Thyroid gland (tissue), 4 donors: Measurements from ENCODE around the gene ZBTB8A. TPM values are rescaled to one million over a fixed set of nuclear protein-coding genes. Genes with fewer than 3 reads are reported as not detected.
"Not testable (repeated sequence)": the region's sequence is repeated elsewhere in the genome, so short reads cannot be mapped to it uniquely, and the experiment has no call there.

Experiments
- DNase-seq, 2 donors: peaks; one replicate each; pipeline ENCODE4 v3.0.0-alpha.2; 2019
- H3K27ac ChIP-seq, 3 donors: fragments of 200-600 bp; sonication (generic); 1 replicate in 2 of 3; 2 replicates in 1 of 3; pipeline ENCODE4 v1.5.1; 2016 to 2019; ENCODE audit warnings: mild to moderate bottlenecking in 1 of 3, moderate library complexity in 1 of 3
- H3K27me3 ChIP-seq: fragments of 200-600 bp; sonication (generic); one replicate; pipeline ENCODE4 v1.5.1; 2019
- H3K36me3 ChIP-seq, 2 donors: fragments of 200-600 bp; sonication (generic); one replicate each; pipeline ENCODE4 v1.5.1; 2016 to 2019
- H3K4me1 ChIP-seq, 2 donors: fragments of 200-600 bp; sonication (generic); one replicate each; pipeline ENCODE4 v1.5.1; 2017 to 2019
- H3K4me3 ChIP-seq, 3 donors: fragments of 200-600 bp; sonication (generic); replicated peaks in 1 of 3; 1 replicate in 2 of 3; 2 replicates in 1 of 3; pipeline ENCODE4 v1.5.1; 2016; ENCODE audit warnings: mild to moderate bottlenecking in 1 of 3
- H3K9me3 ChIP-seq: fragments of 200-600 bp; sonication (generic); one replicate; pipeline ENCODE4 v1.5.1; 2017
- POLR2A ChIP-seq, 2 donors: fragments of 450-650 bp; IDR thresholded peaks; one replicate each; pipeline ENCODE4 v1.6.1; 2017; ENCODE audit warnings: antibody characterized with exemption in 2 of 2, mild to moderate bottlenecking in 2 of 2, moderate library complexity in 1 of 2
- WGBS, 2 donors: methylation state at CpG; one replicate each; pipeline ENCODE4 v1.1.5; 2017; 5-methylcytosine and 5-hydroxymethylcytosine counted together
- intact Hi-C: fragments of 100-400 bp; cut with DNase I; formaldehyde crosslinking; loops from one replicate; pipeline ENCODE4 v1.15.1; 2023
- total RNA-seq, 4 donors: library from RNA; depleted of rRNA; stranded (reverse); fragments of >200 nt; gene quantifications; one replicate each; pipeline ENCODE4 v1.2.3, GENCODE V29; 2016
- TF ChIP-seq, protein P1 (sequence below), 6 experiments: fragments of 200-600 bp in 3 of 6; fragments of 450-650 bp in 3 of 6; sonication (generic) in 3 of 6; IDR thresholded peaks; one replicate each; pipeline ENCODE4 v1.5.1; 2016 to 2019; ENCODE audit warnings: antibody characterized with exemption in 6 of 6, mild to moderate bottlenecking in 2 of 6, inconsistent platforms in 1 of 6, moderate library complexity in 1 of 6

The ZBTB8A gene
- total RNA-seq, 4 donors from 2014 or later: 10.6 to 20.6 (median 12.6) TPM

DNA sequence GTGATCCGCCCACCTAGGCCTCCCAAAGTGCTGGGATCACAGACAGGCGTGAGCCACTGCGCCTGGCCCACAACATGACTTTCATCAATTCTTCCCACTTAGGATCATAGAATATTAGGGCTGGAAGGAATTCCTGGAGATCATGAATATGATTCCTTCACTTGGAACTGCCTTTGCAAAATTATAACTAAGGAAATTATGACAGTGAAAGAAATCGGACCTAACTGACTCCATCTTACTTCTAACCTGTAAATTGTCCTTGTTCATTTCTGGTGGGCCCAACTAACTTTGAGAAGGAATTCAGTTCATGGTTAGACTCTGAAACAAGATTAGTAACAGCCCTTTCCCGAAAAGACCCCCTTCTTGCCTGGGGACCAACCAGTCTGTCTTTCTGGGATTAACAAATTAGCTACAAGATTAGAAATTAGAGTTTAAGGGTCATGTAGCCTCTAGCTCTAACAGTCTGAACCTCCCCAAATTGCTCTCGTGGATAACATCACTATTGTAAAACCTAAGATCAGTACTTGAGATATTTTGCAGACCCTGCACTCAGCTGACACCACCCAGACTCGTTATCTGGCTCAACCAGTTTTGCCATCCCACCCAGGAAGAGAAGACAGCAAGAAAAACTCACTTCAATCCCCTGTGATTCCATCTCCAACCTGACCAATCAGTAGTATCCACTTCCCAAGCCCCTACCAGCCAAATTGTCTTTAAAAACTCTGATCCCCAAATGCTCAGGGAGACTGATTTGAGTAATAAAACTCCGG is 96.5 kb downstream of the ZBTB8A start:
- peaks cover 0 to 5% of the 10 kb centered on the region in 2 donors for H3K36me3 ChIP-seq
- no peak overlapping the region for H3K4me3 ChIP-seq
- intact Hi-C loops: no loop called here
- TF ChIP-seq, protein P1, sequence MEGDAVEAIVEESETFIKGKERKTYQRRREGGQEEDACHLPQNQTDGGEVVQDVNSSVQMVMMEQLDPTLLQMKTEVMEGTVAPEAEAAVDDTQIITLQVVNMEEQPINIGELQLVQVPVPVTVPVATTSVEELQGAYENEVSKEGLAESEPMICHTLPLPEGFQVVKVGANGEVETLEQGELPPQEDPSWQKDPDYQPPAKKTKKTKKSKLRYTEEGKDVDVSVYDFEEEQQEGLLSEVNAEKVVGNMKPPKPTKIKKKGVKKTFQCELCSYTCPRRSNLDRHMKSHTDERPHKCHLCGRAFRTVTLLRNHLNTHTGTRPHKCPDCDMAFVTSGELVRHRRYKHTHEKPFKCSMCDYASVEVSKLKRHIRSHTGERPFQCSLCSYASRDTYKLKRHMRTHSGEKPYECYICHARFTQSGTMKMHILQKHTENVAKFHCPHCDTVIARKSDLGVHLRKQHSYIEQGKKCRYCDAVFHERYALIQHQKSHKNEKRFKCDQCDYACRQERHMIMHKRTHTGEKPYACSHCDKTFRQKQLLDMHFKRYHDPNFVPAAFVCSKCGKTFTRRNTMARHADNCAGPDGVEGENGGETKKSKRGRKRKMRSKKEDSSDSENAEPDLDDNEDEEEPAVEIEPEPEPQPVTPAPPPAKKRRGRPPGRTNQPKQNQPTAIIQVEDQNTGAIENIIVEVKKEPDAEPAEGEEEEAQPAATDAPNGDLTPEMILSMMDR (IDR thresholded peaks at IDR 0.05): no peak
- no peak for TF ChIP-seq POLR2A (IDR thresholded peaks at IDR 0.05)
- no peaks in the 10 kb centered on the region for H3K27me3 ChIP-seq
- no peaks in the 10 kb centered on the region for H3K9me3 ChIP-seq
- WGBS, 2 donors: 90 to 94% methylated on average over 8 of the region's 8 CpGs
- H3K27ac ChIP-seq: no peak overlapping the region
- DNase-seq: no peak
- H3K4me1 ChIP-seq: no peaks in the 10 kb centered on the region

- Histone ChIP-seq H3K27ac (no peak overlapping the region), H3K27me3 (no peaks in the 10 kb centered on the region), H3K36me3 (peaks cover 0 to 4% of the 10 kb centered on the region in 2 donors), H3K9me3 (no peaks in the 10 kb centered on the region), H3K4me1 (no peaks in the 10 kb centered on the region), H3K4me3 (no peak overlapping the region)
- 85 to 89% methylated on average over 16 of the region's 16 CpGs for WGBS, 2 donors
- intact Hi-C loops: no loop called here
- no peak for DNase-seq
- no peak for TF ChIP-seq POLR2A (IDR thresholded peaks at IDR 0.05)
- TF ChIP-seq, protein P1 (IDR thresholded peaks at IDR 0.05): no peak
Measured at GRCh38 chr1:32636914-32637645, 97.9 kb downstream of the ZBTB8A start.

DNA sequence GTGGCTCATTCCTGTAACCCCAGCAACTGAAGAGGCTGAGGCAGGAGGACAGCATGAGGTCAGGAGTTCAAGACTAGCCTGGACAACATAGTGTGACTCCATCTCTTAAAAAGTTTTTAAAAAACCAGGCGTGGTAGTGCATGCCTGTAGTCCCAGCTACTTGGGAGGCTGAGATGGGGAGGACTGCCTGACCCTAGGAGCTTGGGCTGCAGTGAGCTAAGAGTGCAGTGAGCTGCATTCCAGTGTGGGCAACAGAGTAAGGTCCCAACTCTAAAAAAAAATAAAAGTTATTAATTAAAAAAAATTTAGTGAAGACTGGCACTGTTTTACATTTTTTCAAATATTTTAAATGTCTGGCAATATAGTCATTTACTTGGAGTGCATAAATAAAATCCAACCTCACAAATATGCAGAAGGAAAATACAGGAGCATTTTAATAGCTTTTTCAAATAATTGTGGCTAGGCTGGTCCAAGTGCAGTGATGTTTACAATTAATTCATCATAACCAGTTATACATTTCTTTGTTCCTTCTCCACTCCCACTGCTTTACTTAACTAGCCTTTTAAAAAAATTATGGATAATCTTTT is 100.4 kb downstream of the ZBTB8A start:
- H3K4me1 ChIP-seq: no peaks in the 10 kb centered on the region
- no peak for TF ChIP-seq POLR2A (IDR thresholded peaks at IDR 0.05)
- TF ChIP-seq, protein P1 (IDR thresholded peaks at IDR 0.05): no peak
- intact Hi-C loops: no loop called here
- no peaks in the 10 kb centered on the region for H3K9me3 ChIP-seq
- no peaks in the 10 kb centered on the region for H3K36me3 ChIP-seq
- no peak overlapping the region for H3K4me3 ChIP-seq
- 91 to 93% methylated on average over 1 of the region's 1 CpG for WGBS, 2 donors
- H3K27me3 ChIP-seq: no peaks in the 10 kb centered on the region
- H3K27ac ChIP-seq: no peak overlapping the region
- no peak for DNase-seq

DNA sequence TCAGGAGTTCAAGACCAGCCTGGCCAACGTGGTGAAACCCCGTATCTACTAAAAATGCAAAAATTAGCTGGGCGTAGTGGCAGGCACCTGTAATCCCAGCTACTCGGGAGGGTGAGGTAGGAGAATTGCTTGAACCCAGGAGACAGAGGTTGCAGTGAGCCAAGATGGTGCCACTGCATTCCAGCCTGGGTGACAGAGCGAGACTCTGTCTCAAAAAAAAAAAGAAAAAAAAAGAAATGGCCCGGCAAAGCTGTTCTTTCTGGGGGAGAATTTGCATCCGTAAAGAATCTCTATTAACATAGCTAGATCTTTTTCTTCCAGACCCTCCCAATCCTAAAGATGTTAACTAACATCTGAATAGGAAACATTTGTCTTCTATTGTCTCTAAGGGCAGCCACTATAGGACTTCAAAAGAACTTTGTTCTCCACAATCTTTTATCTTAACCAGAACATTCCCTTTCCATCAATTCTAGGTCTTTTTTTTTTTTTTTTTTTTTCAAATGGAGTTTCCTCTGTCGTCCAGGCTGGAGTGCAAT is 103.1 kb downstream of the ZBTB8A start:
- H3K27me3 ChIP-seq, DNase-seq, intact Hi-C loops, H3K27ac ChIP-seq, H3K36me3 ChIP-seq, H3K4me3 ChIP-seq, H3K4me1 ChIP-seq, H3K9me3 ChIP-seq: not testable (repeated sequence)
- 76 to 77% methylated on average over 8 of the region's 8 CpGs for WGBS, 2 donors

- H3K36me3 ChIP-seq: no peaks in the 10 kb centered on the region
- DNase-seq: no peak
- no peaks in the 10 kb centered on the region for H3K27me3 ChIP-seq
- H3K27ac ChIP-seq: no peak overlapping the region
- intact Hi-C loops: no loop called here
- TF ChIP-seq, protein P1 (IDR thresholded peaks at IDR 0.05): no peak
- no peak for TF ChIP-seq POLR2A (IDR thresholded peaks at IDR 0.05)
- no peak overlapping the region for H3K4me3 ChIP-seq
- H3K4me1 ChIP-seq: peaks cover 4 to 18% of the 10 kb centered on the region in 2 donors
- H3K9me3 ChIP-seq: no peaks in the 10 kb centered on the region
- 90 to 94% methylated on average over 4 of the region's 4 CpGs for WGBS, 2 donors
Measured at GRCh38 chr1:32644426-32644825, 105.2 kb downstream of the ZBTB8A start.
